Measurements from ENCODE around the gene ZNF341. TPM values are rescaled to one million over a fixed set of nuclear protein-coding genes. Genes with fewer than 3 reads are reported as not detected.

ZNF341 gene
- total RNA-seq: 1 to 10 TPM; 5.8 to 6.8 TPM

DNA sequence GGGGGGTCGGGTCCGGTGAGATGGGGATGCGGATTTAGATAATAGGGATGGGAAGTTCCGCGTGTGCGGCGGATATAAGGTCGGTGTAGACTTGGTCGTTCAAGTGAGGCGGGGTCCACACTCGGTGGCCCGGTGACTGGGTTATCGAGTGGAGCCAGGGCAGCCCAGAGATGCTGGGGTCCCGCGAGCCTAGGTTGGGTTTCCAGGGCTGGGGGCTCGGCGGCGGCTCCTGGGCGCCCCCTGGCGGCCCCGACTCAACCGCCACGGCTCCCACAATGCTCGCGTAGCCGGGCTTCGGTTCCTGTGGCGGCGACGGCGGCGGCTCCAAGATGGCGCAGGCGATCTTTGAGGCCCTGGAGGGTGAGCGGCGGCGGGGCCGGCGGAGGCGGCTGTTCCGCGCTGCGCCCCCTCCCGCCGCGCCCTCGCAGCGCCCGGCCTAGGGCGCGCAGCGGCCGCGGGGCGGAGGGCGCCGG, at the start of gene ZNF341:
Gene ZNF341, plus strand, starts transcription at position 304 of the 473 bp plus-strand sequence. Its CDS starts 26 bp downstream, at position 330.
- Mint-ChIP-seq H3K9me3 (peaks cover 5% of the 10 kb centered on the region), H3K36me3 (ENCODE audit: low read depth) (peaks cover 10% of the 10 kb centered on the region), H3K4me3 (peak within 1 kb of the TSS; percentile 79), H3K27ac (peak within 1 kb of the TSS; percentile 90), H3K27me3 (ENCODE audit: low read depth) (no peaks in the 10 kb centered on the region), H3K4me1 (ENCODE audit: low read depth) (peaks cover 18% of the 10 kb centered on the region)
- peak; percentile 89 for DNase-seq
- intact Hi-C loops (cut with micrococcal nuclease): loop anchor here (1.0 to 5.0 kb wide), 7 partner anchors 11 to 289 kb away; partner anchors contain the start of genes CHMP4B, E2F1, PXMP4 and SNTA1
- CTCF ChIA-PET: interaction anchor here (0.8 to 1.9 kb wide), 7 partner anchors 8 to 242 kb away, joined by 3 to 14 read pairs (median 4); partner anchors contain the start of genes ACTL10, CBFA2T2 and PXMP4

DNA sequence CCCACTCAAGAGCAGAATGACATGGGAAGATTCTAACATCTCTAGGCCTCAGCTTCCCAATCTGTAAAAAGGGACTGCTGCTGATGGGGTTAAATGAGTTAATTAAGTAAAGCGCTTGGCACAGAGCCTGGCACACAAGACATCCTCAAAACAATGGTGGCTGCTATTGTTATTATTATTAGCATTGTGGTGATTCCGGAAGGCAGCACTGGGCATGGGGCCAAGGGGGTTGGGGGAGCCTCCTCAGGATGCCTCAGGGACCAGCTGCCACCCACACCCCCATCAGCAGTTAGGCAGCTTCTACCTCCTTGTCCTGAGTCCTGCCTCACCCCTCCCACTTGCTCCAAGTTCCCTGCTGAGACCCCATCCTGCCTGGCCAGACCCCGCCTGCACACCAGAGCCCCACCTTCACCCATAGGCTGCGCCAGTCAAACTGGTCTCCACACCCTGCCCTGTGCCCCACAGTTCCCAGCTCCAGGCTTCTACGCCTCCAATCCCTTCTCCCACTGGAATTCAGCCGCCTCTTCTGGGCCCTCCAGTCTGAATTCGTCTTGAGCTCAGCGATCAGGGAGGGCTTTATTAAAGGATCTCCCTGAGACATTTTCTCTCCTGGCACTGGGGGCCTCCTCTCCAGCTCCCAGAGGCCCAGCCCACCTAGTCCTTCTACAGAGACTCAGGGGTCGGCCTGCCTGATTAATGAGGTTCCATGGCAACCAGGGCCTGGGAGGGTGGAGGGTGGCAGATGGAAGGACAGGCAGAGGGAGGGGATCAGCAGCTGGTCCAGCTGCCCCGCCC, 47.1 kb upstream of the ZNF341 start:
- Mint-ChIP-seq H3K4me1 (ENCODE audit: low read depth) (peaks cover 69% of the 10 kb centered on the region), H3K36me3 (ENCODE audit: low read depth) (peaks cover 39% of the 10 kb centered on the region), H3K4me3 (peak overlapping the region; percentile 87), H3K27me3 (ENCODE audit: low read depth) (no peaks in the 10 kb centered on the region), H3K27ac (peak overlapping the region; percentile 44), H3K9me3 (no peaks in the 10 kb centered on the region)
- CTCF ChIA-PET: interaction anchor here (0.8 to 1.7 kb wide), 3 partner anchors 16 to 194 kb away, joined by 3 to 13 read pairs (median 3); partner anchors contain the start of gene CBFA2T2
- intact Hi-C loops (cut with micrococcal nuclease): loop anchor here (5.0 kb wide), 1 partner anchor 93 kb away; no protein-coding TSS in a partner anchor
- DNase-seq: no peak

DNA sequence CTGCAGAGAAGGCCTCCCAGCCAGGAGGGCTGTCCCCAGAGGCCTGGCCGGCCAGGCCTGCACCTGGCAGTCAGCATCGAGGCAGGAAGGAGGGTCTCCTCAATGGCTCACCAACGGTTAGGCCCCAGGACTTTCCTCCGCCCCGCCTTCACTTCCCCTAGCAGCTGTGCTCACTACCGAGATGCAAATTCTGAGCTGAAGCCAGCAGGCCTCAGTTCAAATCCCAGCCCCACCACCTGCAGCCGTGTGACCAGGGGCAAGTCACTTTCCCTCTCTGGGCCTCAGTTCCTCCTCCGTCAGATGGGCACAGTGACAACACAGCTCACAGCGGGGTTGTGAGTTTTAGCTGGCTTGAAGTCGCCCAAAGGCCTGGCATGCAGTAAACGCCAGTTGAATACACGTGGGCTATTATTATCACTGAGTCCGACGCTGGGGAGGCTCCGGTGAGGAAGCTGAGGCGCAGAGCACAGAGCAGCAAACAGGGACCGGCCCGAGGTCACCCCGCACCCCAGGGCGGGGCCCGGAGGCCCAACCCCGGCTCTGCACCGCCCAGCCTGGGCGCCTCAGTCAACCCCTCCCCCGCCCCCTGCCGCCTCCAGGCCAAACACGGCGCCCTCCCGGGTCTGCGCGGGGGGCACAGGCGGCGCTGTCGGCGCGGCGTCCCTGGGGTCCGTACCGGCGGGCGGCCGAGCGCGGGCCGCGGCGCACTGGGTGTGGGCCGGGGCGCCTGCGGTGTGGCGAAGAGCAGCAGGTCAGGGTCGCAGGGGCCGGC, 46.3 kb upstream of the ZNF341 start:
- Mint-ChIP-seq H3K27ac (peak overlapping the region; percentile 88), H3K9me3 (no peaks in the 10 kb centered on the region), H3K4me3 (peak overlapping the region; percentile 87), H3K36me3 (ENCODE audit: low read depth) (peaks cover 32% of the 10 kb centered on the region), H3K27me3 (ENCODE audit: low read depth) (no peaks in the 10 kb centered on the region), H3K4me1 (ENCODE audit: low read depth) (peaks cover 69% of the 10 kb centered on the region)
- intact Hi-C loops (cut with micrococcal nuclease): loop anchor here (1.0 to 5.0 kb wide), 8 partner anchors 11 to 427 kb away; partner anchors contain the start of genes ACTL10, CHMP4B, EIF2S2 and NECAB3
- CTCF ChIA-PET: interaction anchor here (0.9 to 1.7 kb wide), 2 partner anchors 17 to 195 kb away, joined by 3 to 13 read pairs; partner anchors contain the start of gene CBFA2T2
- peak; percentile 82 for DNase-seq

- H3K9me3 Mint-ChIP-seq: no peaks in the 10 kb centered on the region
- CTCF ChIA-PET: interaction anchor here (1.4 to 1.8 kb wide), 3 partner anchors 15 to 46 kb away, joined by 5 to 13 read pairs (median 8); partner anchors contain the start of gene ZNF341
- no peaks in the 10 kb centered on the region for H3K27me3 Mint-ChIP-seq (ENCODE audit: low read depth)
- peaks cover 25% of the 10 kb centered on the region for H3K36me3 Mint-ChIP-seq (ENCODE audit: low read depth)
- peak within 1 kb of the TSS; percentile 87 for H3K4me3 Mint-ChIP-seq
- intact Hi-C loops (cut with micrococcal nuclease): loop anchor here (1.0 to 5.0 kb wide), 8 partner anchors 12 to 426 kb away; partner anchors contain the start of genes ACTL10, CHMP4B, EIF2S2 and NECAB3
- DNase-seq: peak; percentile 97
- H3K4me1 Mint-ChIP-seq (ENCODE audit: low read depth): peaks cover 62% of the 10 kb centered on the region
- H3K27ac Mint-ChIP-seq: peak within 1 kb of the TSS; percentile 88
These were observed 45.5 kb upstream of the ZNF341 start, which contains the start of gene E2F1 for GRCh38 chr20:33686100-33686983. TSS of gene E2F1 (minus strand) at chr20:33686385. CDS start at chr20:33686264, 121 bp downstream.

- H3K9me3 Mint-ChIP-seq: no peaks in the 10 kb centered on the region
- CTCF ChIA-PET: interaction anchor here (1.1 to 1.8 kb wide), 3 partner anchors 10 to 45 kb away, joined by 3 to 8 read pairs (median 5); partner anchors contain the start of gene ZNF341
- H3K27me3 Mint-ChIP-seq (ENCODE audit: low read depth): no peaks in the 10 kb centered on the region
- peaks cover 23% of the 10 kb centered on the region for H3K36me3 Mint-ChIP-seq (ENCODE audit: low read depth)
- DNase-seq: no peak
- H3K4me3 Mint-ChIP-seq: peak overlapping the region; percentile 66
- intact Hi-C loops (cut with micrococcal nuclease): loop anchor here (1.0 to 5.0 kb wide), 8 partner anchors 13 to 425 kb away; partner anchors contain the start of genes ACTL10, CHMP4B, EIF2S2 and NECAB3
- peaks cover 58% of the 10 kb centered on the region for H3K4me1 Mint-ChIP-seq (ENCODE audit: low read depth)
- peak overlapping the region; percentile 84 for H3K27ac Mint-ChIP-seq
These were observed 44.8 kb upstream of the ZNF341 start for GRCh38 chr20:33686984-33687366.

DNA sequence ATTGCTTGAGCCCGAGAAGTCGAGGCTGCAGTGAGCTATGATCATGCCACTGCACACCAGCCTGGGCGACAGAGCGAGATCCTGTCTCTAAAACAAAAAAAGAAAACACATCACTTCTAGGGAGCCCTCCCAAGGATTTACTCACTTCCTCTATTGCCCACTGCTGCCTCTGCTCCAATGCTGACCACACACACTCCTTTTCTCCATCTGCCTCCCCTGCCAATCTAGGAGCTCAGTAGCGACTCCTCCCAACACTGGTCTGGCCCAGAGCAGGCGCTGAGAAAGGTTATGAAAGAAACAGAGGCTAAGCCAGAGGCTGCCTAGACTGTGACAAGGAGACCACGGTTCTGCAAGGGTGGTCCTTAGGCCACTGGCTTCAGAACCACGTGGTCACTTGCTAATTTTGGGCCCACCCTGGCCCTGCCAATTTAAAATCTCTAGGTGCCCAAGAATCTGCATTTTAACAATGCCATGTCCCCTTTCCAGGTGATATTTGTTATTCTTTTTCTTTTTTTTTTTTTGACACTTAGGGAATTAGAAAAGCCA, 44.4 kb upstream of the ZNF341 start:
- Mint-ChIP-seq H3K9me3 (no peaks in the 10 kb centered on the region), H3K27me3 (ENCODE audit: low read depth) (no peaks in the 10 kb centered on the region), H3K27ac (peak overlapping the region; percentile 84), H3K4me1 (ENCODE audit: low read depth) (peaks cover 55% of the 10 kb centered on the region), H3K4me3 (no peak overlapping the region), H3K36me3 (ENCODE audit: low read depth) (peaks cover 18% of the 10 kb centered on the region)
- intact Hi-C loops (cut with micrococcal nuclease): loop anchor here (5.0 kb wide), 1 partner anchor 90 kb away; no protein-coding TSS in a partner anchor
- CTCF ChIA-PET: interaction anchor here (1.1 to 1.8 kb wide), 3 partner anchors 9 to 45 kb away, joined by 3 to 8 read pairs (median 5); partner anchors contain the start of gene ZNF341
- no peak for DNase-seq

DNA sequence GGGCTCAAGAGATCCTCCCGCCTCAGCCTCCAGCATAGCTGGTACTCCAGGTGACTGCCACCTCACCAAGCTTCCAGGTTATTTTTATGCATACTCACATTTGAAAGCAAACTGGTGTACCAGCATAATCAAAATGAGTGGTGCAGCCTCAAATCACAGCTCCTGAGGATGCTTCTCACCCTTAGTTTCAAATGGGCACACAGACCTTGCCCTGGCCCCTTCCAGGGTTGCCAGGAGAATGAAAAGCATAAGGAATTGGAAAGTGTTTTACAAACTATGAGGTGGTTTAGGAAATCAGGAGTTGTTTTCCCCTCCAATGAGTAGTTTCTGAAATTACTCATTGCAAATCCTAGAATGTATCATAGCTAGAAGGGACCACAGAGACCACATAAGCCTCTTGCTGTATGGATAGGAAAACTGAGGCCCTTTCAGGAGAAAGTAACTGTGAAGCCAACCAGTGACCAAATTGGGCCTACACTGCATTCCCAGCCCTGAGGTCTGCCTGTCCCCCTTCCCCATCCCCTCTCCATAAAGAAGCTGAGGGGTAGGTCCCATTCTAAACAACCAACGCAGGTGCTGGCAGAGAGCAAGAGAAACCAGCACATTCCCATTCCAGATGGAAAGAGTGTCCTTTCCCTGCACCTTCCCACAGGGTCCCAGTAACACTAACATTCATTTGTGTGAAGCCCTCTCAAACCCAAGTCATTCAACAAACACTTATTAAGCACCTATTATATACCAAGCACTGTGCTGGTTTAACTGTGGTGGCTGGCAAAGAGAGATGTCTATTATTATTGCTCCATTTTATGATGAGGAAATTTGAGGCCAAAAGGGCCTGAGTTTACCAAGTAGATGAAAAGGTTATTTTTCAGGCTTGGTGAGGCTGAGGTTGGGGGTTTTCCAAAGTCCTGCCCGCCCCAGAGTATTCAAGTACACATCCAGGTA, 43.5 kb upstream of the ZNF341 start:
- peak overlapping the region; percentile 55 for H3K27ac Mint-ChIP-seq
- peaks cover 10% of the 10 kb centered on the region for H3K36me3 Mint-ChIP-seq (ENCODE audit: low read depth)
- no peaks in the 10 kb centered on the region for H3K27me3 Mint-ChIP-seq (ENCODE audit: low read depth)
- peaks cover 53% of the 10 kb centered on the region for H3K4me1 Mint-ChIP-seq (ENCODE audit: low read depth)
- no peaks in the 10 kb centered on the region for H3K9me3 Mint-ChIP-seq
- intact Hi-C loops (cut with micrococcal nuclease): loop anchor here (5.0 kb wide), 1 partner anchor 89 kb away; no protein-coding TSS in a partner anchor
- no peak overlapping the region for H3K4me3 Mint-ChIP-seq
- no peak for DNase-seq
- CTCF ChIA-PET: interaction anchor here (0.6 to 1.8 kb wide), 4 partner anchors 8 to 720 kb away, joined by 3 to 8 read pairs (median 3); partner anchors contain the start of gene ZNF341

- no peak for DNase-seq
- Mint-ChIP-seq H3K4me3 (no peak overlapping the region), H3K4me1 (ENCODE audit: low read depth) (peaks cover 52% of the 10 kb centered on the region), H3K27me3 (ENCODE audit: low read depth) (no peaks in the 10 kb centered on the region), H3K9me3 (no peaks in the 10 kb centered on the region), H3K27ac (peak overlapping the region; percentile 31), H3K36me3 (ENCODE audit: low read depth) (peaks cover 9% of the 10 kb centered on the region)
- CTCF ChIA-PET: interaction anchor here (0.6 to 1.1 kb wide), 3 partner anchors 28 to 721 kb away, joined by 3 read pairs; no protein-coding TSS in a partner anchor
- intact Hi-C loops (cut with micrococcal nuclease): loop anchor here (5.0 kb wide), 1 partner anchor 88 kb away; no protein-coding TSS in a partner anchor
These were observed 42.8 kb upstream of the ZNF341 start for GRCh38 chr20:33688938-33689424.

- Mint-ChIP-seq H3K9me3 (no peaks in the 10 kb centered on the region), H3K4me1 (ENCODE audit: low read depth) (peaks cover 49% of the 10 kb centered on the region), H3K27me3 (ENCODE audit: low read depth) (no peaks in the 10 kb centered on the region), H3K27ac (peak overlapping the region; percentile 76), H3K4me3 (no peak overlapping the region), H3K36me3 (ENCODE audit: low read depth) (peaks cover 9% of the 10 kb centered on the region)
- intact Hi-C loops (cut with micrococcal nuclease): loop anchor here (5.0 kb wide), 1 partner anchor 88 kb away; no protein-coding TSS in a partner anchor
- CTCF ChIA-PET: interaction anchor here (0.6 kb wide), 1 partner anchor 176 kb away, joined by 3 read pairs; no protein-coding TSS in a partner anchor
- no peak for DNase-seq
These were observed 42.3 kb upstream of the ZNF341 start for GRCh38 chr20:33689493-33689892.

Measured in activated naive CD4-positive, alpha-beta T cell treated with anti-CD3 and anti-CD28 coated beads for 36 hours (primary cell).